PC-9 (cell line): ENCODE measurements around the gene TMCC1. TPM values are rescaled to one million over a fixed set of nuclear protein-coding genes. Genes with fewer than 3 reads are reported as not detected.
"Not testable (repeated sequence)": the region's sequence is repeated elsewhere in the genome, so short reads cannot be mapped to it uniquely, and the experiment has no call there.

Experiments used
- BruUV-seq: library from RNA; stranded (reverse); fragments of 400-500 nt; replicated peaks from 2 replicates; lab custom pipeline; 2021; lab: Mats Ljungman, UMichigan
- CTCF ChIA-PET: fragments of 300-600 bp; sonication (Branson Sonifier 250); formaldehyde crosslinking; loops from one replicate; lab custom pipeline; 2022; ENCODE audit warnings: antibody characterized with exemption; lab: Charles Lee
- POLR2A ChIA-PET: fragments of 300-600 bp; sonication (Branson Sonifier 250); formaldehyde crosslinking; loops from one replicate; lab custom pipeline; 2022; ENCODE audit warnings: antibody characterized with exemption; ENCODE audit not compliant: unreplicated experiment; lab: Charles Lee
- DNase-seq, 2 experiments: peaks; one replicate each; pipeline versions ENCODE4 v3.0.0 to v3.0.0-alpha.2; 2015 to 2022; ENCODE audit warnings: mixed read lengths in 1 of 2
- H2AFZ ChIP-seq: fragments of 200-600 bp; sonication (generic); 2 replicates; pipeline ENCODE4 v1.8.1; 2017; ENCODE audit warnings: antibody characterized with exemption
- H3F3A ChIP-seq: fragments of 200-600 bp; sonication (generic); 2 replicates; pipeline ENCODE4 v1.8.1; 2017; ENCODE audit warnings: antibody characterized with exemption, mild to moderate bottlenecking, low read depth; ENCODE audit not compliant: insufficient read depth
- H3K27ac ChIP-seq: fragments of 200-600 bp; sonication (generic); 2 replicates; pipeline ENCODE4 v1.6.1; 2016; ENCODE audit warnings: mixed run types
- H3K27me3 ChIP-seq: fragments of 200-600 bp; sonication (generic); 2 replicates; pipeline ENCODE4 v1.6.1; 2016; ENCODE audit warnings: low read depth, mixed run types; ENCODE audit not compliant: insufficient read depth
- H3K36me3 ChIP-seq: fragments of 200-600 bp; sonication (generic); 2 replicates; pipeline ENCODE4 v1.6.1; 2016; ENCODE audit warnings: low read depth, mixed run types
- H3K4me1 ChIP-seq: fragments of 200-600 bp; sonication (generic); replicated peaks from 2 replicates; pipeline ENCODE4 v1.6.1; 2016; ENCODE audit warnings: mixed run types; ENCODE audit not compliant: insufficient read depth
- H3K4me2 ChIP-seq: fragments of 200-600 bp; sonication (generic); 2 replicates; pipeline ENCODE4 v1.6.1; 2017; ENCODE audit warnings: mixed run types
- H3K4me3 ChIP-seq: fragments of 200-600 bp; sonication (generic); 2 replicates; pipeline ENCODE4 v1.6.1; 2016; ENCODE audit warnings: mixed run types
- H3K79me2 ChIP-seq: fragments of 200-600 bp; sonication (generic); 2 replicates; pipeline ENCODE4 v1.6.1; 2017; ENCODE audit warnings: low read depth, mixed run types
- H3K9me2 ChIP-seq: fragments of 200-600 bp; sonication (generic); 2 replicates; pipeline ENCODE4 v1.8.1; 2017; ENCODE audit warnings: mild to moderate bottlenecking; ENCODE audit not compliant: insufficient read depth
- H3K9me3 ChIP-seq: fragments of 200-600 bp; sonication (generic); 2 replicates; pipeline ENCODE4 v1.8.1; 2016; ENCODE audit warnings: low read depth; ENCODE audit not compliant: insufficient read depth
- H4K20me1 ChIP-seq: fragments of 200-600 bp; sonication (generic); 2 replicates; pipeline ENCODE4 v1.8.1; 2017; ENCODE audit not compliant: insufficient read depth
- EZH2 ChIP-seq: fragments of 200-600 bp; sonication (generic); IDR thresholded peaks from 2 replicates; pipeline ENCODE4 v1.8.0; 2017; ENCODE audit warnings: antibody characterized with exemption, low read depth
- intact Hi-C: fragments of 100-400 bp; cut with micrococcal nuclease; formaldehyde crosslinking; loops from one replicate; pipeline ENCODE4 v1.10.0; 2022; ENCODE audit not compliant: unreplicated experiment
- total RNA-seq: library from RNA; stranded (reverse); gene quantifications from 2 replicates; pipeline ENCODE4 v1.2.3, GENCODE V29; 2021
- TF ChIP-seq, protein P1 (sequence below): fragments of 200-600 bp; sonication (generic); conservative IDR thresholded peaks from 2 replicates; pipeline ENCODE4 v1.6.1; 2017; ENCODE audit warnings: mixed run types, antibody characterized with exemption, mild to moderate bottlenecking, moderate library complexity

TMCC1 gene
- total RNA-seq, 1 experiment from 2014 or later: 41.4 TPM

DNA sequence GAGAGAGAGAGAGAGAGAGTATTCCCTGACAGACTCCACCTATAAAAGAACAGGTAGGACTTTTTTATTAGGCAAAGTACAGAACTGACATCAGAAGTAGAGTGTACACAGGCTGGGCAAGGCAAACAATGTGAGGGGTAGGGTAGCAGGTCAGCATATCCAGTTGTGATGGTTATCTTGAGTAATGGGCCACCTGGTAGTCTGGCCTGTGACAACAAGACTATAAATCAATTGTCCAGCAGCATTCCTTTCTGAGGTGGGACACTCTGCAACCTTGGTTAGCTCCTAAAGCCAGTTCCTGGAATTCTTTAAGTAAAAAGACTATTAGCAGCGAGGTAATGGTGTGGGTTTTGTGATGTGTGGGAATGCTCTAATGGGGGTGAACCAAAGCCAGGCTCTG, 14.9 kb upstream of the TMCC1 start:
- peak overlapping the region; percentile 64 for H3K4me2 ChIP-seq
- H3K4me1 ChIP-seq: peaks cover 27% of the 10 kb centered on the region
- DNase-seq: peak; percentile 74 to 95
- peaks cover 13% of the 10 kb centered on the region for H3F3A ChIP-seq
- H3K36me3 ChIP-seq: no peaks in the 10 kb centered on the region
- no peak for TF ChIP-seq EZH2
- TF ChIP-seq, protein P1, sequence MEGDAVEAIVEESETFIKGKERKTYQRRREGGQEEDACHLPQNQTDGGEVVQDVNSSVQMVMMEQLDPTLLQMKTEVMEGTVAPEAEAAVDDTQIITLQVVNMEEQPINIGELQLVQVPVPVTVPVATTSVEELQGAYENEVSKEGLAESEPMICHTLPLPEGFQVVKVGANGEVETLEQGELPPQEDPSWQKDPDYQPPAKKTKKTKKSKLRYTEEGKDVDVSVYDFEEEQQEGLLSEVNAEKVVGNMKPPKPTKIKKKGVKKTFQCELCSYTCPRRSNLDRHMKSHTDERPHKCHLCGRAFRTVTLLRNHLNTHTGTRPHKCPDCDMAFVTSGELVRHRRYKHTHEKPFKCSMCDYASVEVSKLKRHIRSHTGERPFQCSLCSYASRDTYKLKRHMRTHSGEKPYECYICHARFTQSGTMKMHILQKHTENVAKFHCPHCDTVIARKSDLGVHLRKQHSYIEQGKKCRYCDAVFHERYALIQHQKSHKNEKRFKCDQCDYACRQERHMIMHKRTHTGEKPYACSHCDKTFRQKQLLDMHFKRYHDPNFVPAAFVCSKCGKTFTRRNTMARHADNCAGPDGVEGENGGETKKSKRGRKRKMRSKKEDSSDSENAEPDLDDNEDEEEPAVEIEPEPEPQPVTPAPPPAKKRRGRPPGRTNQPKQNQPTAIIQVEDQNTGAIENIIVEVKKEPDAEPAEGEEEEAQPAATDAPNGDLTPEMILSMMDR: no peak
- peaks cover 34% of the 10 kb centered on the region for H3K9me3 ChIP-seq
- no TSS peak for BruUV-seq
- ChIA-PET POLR2A (interaction anchor here (0.6 to 1.0 kb wide), 5 partner anchors 15 to 508 kb away, joined by 4 to 35 read pairs (median 7); partner anchors contain the start of gene TMCC1), CTCF (interaction anchor here (0.6 to 1.3 kb wide), 5 partner anchors 14 to 187 kb away, joined by 3 to 13 read pairs (median 5); no protein-coding TSS in a partner anchor)
- no peak overlapping the region; the same call in 1 of the 2 replicates for H2AFZ ChIP-seq
- H3K79me2 ChIP-seq: no peaks in the 10 kb centered on the region
- H3K27ac ChIP-seq: peak overlapping the region; percentile 72
- H3K27me3 ChIP-seq: no peaks in the 10 kb centered on the region
- no peaks in the 10 kb centered on the region for H4K20me1 ChIP-seq
- no peaks in the 10 kb centered on the region for H3K9me2 ChIP-seq
- intact Hi-C loops: loop anchor here (1.0 to 2.0 kb wide), 3 partner anchors 15 to 245 kb away; partner anchors contain the start of gene TMCC1
- peak overlapping the region; percentile 38; the same call in 1 of the 2 replicates for H3K4me3 ChIP-seq

DNA sequence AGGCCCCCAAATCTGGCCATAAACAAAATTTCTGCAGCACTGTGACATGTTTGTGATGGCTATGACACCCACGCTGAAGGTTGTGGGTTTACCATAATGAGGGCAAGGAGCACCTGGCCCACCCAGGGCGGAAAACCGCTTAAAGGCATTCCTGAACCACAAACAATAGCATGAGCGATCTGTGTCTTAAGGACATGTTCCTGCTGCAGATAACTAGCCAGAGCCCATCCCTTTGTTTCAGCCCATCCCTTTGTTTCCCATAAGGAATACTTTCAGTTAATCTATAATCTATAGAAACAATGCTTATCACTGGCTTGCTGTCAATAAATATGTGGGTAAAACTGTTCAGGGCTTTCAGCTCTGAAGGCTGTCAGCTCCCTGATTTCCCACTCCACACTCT, 7.8 kb upstream of the TMCC1 start:
- intact Hi-C loops, H3K9me2 ChIP-seq, CTCF ChIA-PET, H2AFZ ChIP-seq, H3K36me3 ChIP-seq, H4K20me1 ChIP-seq, H3K79me2 ChIP-seq, DNase-seq, POLR2A ChIA-PET, H3F3A ChIP-seq, H3K27me3 ChIP-seq, BruUV-seq, H3K4me3 ChIP-seq, H3K27ac ChIP-seq, H3K4me1 ChIP-seq, H3K4me2 ChIP-seq: not testable (repeated sequence)
- peaks cover 14% of the 10 kb centered on the region; the same call in 1 of the 2 replicates for H3K9me3 ChIP-seq

DNA sequence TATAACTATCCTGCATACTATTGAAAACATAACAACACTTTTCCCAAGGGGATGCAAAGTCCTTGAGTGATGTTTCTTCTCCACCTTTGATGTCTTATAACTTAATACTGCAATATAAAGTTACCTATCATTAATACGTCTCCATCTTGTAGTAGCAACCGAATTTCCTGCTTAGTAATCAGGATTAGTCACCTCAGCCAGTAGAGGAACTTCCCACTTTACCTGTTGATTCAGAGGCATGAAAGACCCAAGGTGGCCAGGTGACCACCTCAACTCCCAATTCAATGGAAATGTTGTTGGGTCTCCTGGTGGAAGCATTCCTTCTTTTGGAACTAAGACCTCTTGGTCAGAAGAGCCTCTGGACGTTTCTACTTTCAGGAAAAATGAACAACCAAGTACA, 3.5 kb upstream of the TMCC1 start:
- Histone ChIP-seq H3K4me1 (peaks cover 9% of the 10 kb centered on the region), H4K20me1 (no peaks in the 10 kb centered on the region), H3K9me3 (0 out of 2 replicates have a peak, but pooled peaks cover 3% of the 10 kb centered on the region), H3K79me2 (peaks cover 22% of the 10 kb centered on the region), H3K27me3 (no peaks in the 10 kb centered on the region), H2AFZ (no peak overlapping the region), H3K36me3 (no peaks in the 10 kb centered on the region), H3K9me2 (no peaks in the 10 kb centered on the region), H3K4me2 (no peak overlapping the region), H3K27ac (no peak overlapping the region), H3K4me3 (no peak overlapping the region), H3F3A (peaks cover 20% of the 10 kb centered on the region; the same call in 1 of the 2 replicates)
- no peak for DNase-seq
- TF ChIP-seq EZH2: no peak
- TF ChIP-seq, protein P1: no peak
- intact Hi-C loops: no loop called here
- BruUV-seq: no TSS peak
- CTCF ChIA-PET: no interaction called here
- POLR2A ChIA-PET: no interaction called here
